Smooth muscle cell (in vitro differentiated cells): ENCODE data around the gene CPPED1. TPM values are rescaled to one million over a fixed set of nuclear protein-coding genes. Genes with fewer than 3 reads are reported as not detected.

Experiments
- DNase-seq: peaks from one replicate; lab custom pipeline; 2025; ENCODE audit not compliant: unreplicated experiment; lab: John Stamatoyannopoulos, UW
- H2AFZ ChIP-seq: fragments of 200-600 bp; sonication (generic); 2 replicates; pipeline ENCODE4 v1.6.0; 2016; ENCODE audit warnings: antibody characterized with exemption, low read depth, mild to moderate bottlenecking
- H3F3A ChIP-seq: fragments of 200-600 bp; sonication (generic); 2 replicates; pipeline ENCODE4 v1.6.0; 2017; ENCODE audit warnings: antibody characterized with exemption, low read depth
- H3K27ac ChIP-seq: fragments of 200-600 bp; sonication (generic); 2 replicates; pipeline ENCODE4 v1.5.1; 2016; ENCODE audit warnings: low read depth, mild to moderate bottlenecking
- H3K27me3 ChIP-seq: fragments of 200-600 bp; sonication (generic); 2 replicates; pipeline ENCODE4 v1.6.1; 2016; ENCODE audit warnings: low read depth, mild to moderate bottlenecking
- H3K36me3 ChIP-seq: fragments of 200-600 bp; sonication (generic); 2 replicates; pipeline ENCODE4 v1.5.1; 2016; ENCODE audit warnings: low read depth
- H3K4me1 ChIP-seq: fragments of 200-600 bp; sonication (generic); 2 replicates; pipeline ENCODE4 v1.5.1; 2016; ENCODE audit warnings: low read depth
- H3K4me2 ChIP-seq: fragments of 200-600 bp; sonication (generic); 2 replicates; pipeline ENCODE4 v1.6.0; 2016; ENCODE audit warnings: mild to moderate bottlenecking
- H3K4me3 ChIP-seq: fragments of 200-600 bp; sonication (generic); 2 replicates; pipeline ENCODE4 v1.5.1; 2016; ENCODE audit warnings: mild to moderate bottlenecking
- H3K79me2 ChIP-seq: fragments of 200-600 bp; sonication (generic); 2 replicates; pipeline ENCODE4 v1.6.0; 2016; ENCODE audit warnings: low read depth, mild to moderate bottlenecking
- H3K9ac ChIP-seq: fragments of 200-600 bp; sonication (generic); 2 replicates; pipeline ENCODE4 v1.6.0; 2016; ENCODE audit warnings: low read depth
- H3K9me3 ChIP-seq: fragments of 200-600 bp; sonication (generic); replicated peaks from 2 replicates; pipeline ENCODE4 v1.5.1; 2016; ENCODE audit warnings: low read depth
- H4K20me1 ChIP-seq: fragments of 200-600 bp; sonication (generic); 2 replicates; pipeline ENCODE4 v1.6.0; 2016; ENCODE audit warnings: low read depth
- CTCF ChIP-seq: fragments of 200-600 bp; sonication (generic); IDR thresholded peaks from 2 replicates; pipeline ENCODE4 v1.5.1; 2017; ENCODE audit warnings: borderline replicate concordance, mild to moderate bottlenecking, antibody characterized with exemption; ENCODE audit not compliant: insufficient read depth, poor library complexity, severe bottlenecking
- WGBS: methylation state at CpG from one replicate; pipeline ENCODE4 v1.1.7; 2016; ENCODE audit warnings: low lambda C conversion rate; 5-methylcytosine and 5-hydroxymethylcytosine counted together
- polyA plus RNA-seq: library from polyadenylated mRNA; unstranded; fragments of >200 nt; fragmentation: Nextera tagmentation; extraction: Ambion mirVana; gene quantifications from 2 replicates; pipeline ENCODE4 v1.2.1, GENCODE V29; 2016
- total RNA-seq: library from RNA; depleted of rRNA; stranded (reverse); fragments of >200 nt; gene quantifications from 2 replicates; pipeline ENCODE4 v1.2.3, GENCODE V29; 2014

CPPED1 gene
- total and polyA plus RNA-seq, 2 experiments from 2014 or later, result 17.2 to 20.9 TPM

DNA sequence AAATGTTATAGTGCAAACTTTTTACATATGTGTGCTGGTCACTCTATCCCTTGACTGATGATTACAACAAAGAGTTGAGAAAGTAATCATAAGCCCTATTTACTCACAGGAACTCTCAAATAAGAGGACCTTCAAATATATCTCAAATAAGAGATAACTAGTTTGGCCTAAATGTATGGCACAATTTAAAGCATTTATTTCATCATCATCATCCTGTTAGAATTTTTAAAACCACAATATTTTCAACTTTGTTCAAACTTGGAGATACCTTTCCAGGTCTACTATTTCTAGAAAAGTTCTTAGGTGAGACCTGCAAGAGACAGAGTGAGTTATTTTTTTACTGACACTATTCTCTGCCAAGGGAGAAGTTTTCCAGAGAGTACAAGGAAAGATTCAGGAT is 5.5 kb downstream of the CPPED1 start:
- H3K9ac ChIP-seq, result no peak overlapping the region
- no peaks in the 10 kb centered on the region for H4K20me1 ChIP-seq
- peak overlapping the region; percentile 49 for H3K27ac ChIP-seq
- no peak for DNase-seq
- peaks cover 8% of the 10 kb centered on the region for H3F3A ChIP-seq
- no peak overlapping the region for H3K4me3 ChIP-seq
- no peaks in the 10 kb centered on the region for H3K36me3 ChIP-seq
- no peak overlapping the region for H2AFZ ChIP-seq
- peaks cover 7% of the 10 kb centered on the region for H3K4me1 ChIP-seq
- H3K4me2 ChIP-seq, result peak overlapping the region; percentile 8
- H3K9me3 ChIP-seq, result no peaks in the 10 kb centered on the region
- no peaks in the 10 kb centered on the region for H3K27me3 ChIP-seq
- no peak for TF ChIP-seq CTCF
- H3K79me2 ChIP-seq, result peaks cover 13% of the 10 kb centered on the region

DNA sequence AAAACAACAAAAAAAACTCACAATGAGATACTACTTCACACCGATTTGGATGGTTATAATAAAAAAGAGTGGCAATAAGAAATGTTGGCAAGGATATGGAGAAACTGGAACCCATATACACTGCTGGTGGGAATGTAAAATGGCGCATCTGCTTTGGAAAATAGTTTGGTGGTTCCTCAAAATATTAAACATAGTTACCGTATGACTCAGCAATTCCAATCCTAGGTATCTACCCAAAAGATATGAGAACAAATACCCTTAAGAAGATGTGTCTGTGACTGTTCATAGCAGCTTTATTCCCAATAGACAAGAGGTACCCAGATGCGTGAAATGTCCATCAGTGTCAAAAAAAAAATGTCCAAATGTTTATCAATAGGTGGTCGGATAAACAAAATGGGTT is 7.2 kb downstream of the CPPED1 start:
- no peak overlapping the region for H3K9ac ChIP-seq
- H3K4me3 ChIP-seq, result no peak overlapping the region
- no peak overlapping the region for H3K4me2 ChIP-seq
- no peaks in the 10 kb centered on the region for H3K4me1 ChIP-seq
- 96% methylated on average over 5 of the region's 5 CpGs for WGBS
- H3K36me3 ChIP-seq, result no peaks in the 10 kb centered on the region
- H3K9me3 ChIP-seq, result no peaks in the 10 kb centered on the region
- DNase-seq, result no peak
- no peak for TF ChIP-seq CTCF
- peaks cover 22% of the 10 kb centered on the region for H3K79me2 ChIP-seq
- no peak overlapping the region for H3K27ac ChIP-seq
- H2AFZ ChIP-seq, result no peak overlapping the region
- no peaks in the 10 kb centered on the region for H3K27me3 ChIP-seq
- H4K20me1 ChIP-seq, result no peaks in the 10 kb centered on the region
- no peaks in the 10 kb centered on the region for H3F3A ChIP-seq

GRCh38 chr16:12794486-12795387 is 8.9 kb downstream of the CPPED1 start:
- WGBS, result 83% methylated on average over 12 of the region's 12 CpGs
- Histone ChIP-seq H3K27me3 (no peaks in the 10 kb centered on the region), H3K4me3 (no peak overlapping the region), H3K9me3 (no peaks in the 10 kb centered on the region), H3K27ac (no peak overlapping the region), H3F3A (no peaks in the 10 kb centered on the region), H3K4me2 (no peak overlapping the region), H3K36me3 (no peaks in the 10 kb centered on the region), H3K9ac (no peak overlapping the region), H3K4me1 (no peaks in the 10 kb centered on the region), H3K79me2 (peaks cover 22% of the 10 kb centered on the region), H4K20me1 (no peaks in the 10 kb centered on the region), H2AFZ (no peak overlapping the region)
- no peak for TF ChIP-seq CTCF
- no peak for DNase-seq

DNA sequence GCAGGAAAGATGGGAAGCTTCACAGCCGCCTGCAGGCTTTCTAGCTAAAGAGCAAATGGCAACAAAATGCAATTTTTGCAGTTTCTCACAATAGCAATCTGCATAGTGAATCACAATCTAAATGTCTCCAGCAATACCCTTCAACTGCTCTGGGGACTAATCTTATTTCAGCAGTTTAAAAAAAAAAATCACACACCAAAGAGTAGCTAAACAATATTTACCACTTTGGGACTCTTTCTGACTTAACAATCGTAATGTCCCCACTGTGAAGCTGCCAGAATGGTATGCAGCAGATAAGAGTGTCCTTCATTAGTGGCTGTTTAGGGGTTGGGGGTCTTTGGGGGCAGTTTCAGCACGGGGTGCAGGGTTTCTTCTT is 9.8 kb downstream of the CPPED1 start:
- 58% methylated on average over 3 of the region's 3 CpGs for WGBS
- Histone ChIP-seq H3K9me3 (no peaks in the 10 kb centered on the region), H3K4me3 (no peak overlapping the region), H3K9ac (no peak overlapping the region), H3K79me2 (peaks cover 22% of the 10 kb centered on the region), H4K20me1 (no peaks in the 10 kb centered on the region), H3K36me3 (no peaks in the 10 kb centered on the region), H3F3A (no peaks in the 10 kb centered on the region), H2AFZ (no peak overlapping the region), H3K27me3 (no peaks in the 10 kb centered on the region), H3K4me1 (no peaks in the 10 kb centered on the region), H3K27ac (no peak overlapping the region), H3K4me2 (no peak overlapping the region)
- DNase-seq, result no peak
- no peak for TF ChIP-seq CTCF
